M059J (cell line): Measurements from ENCODE around the gene CFAP54. TPM values are rescaled to one million over a fixed set of nuclear protein-coding genes. Genes with fewer than 3 reads are reported as not detected.
"Not testable (repeated sequence)": the region's sequence is repeated elsewhere in the genome, so short reads cannot be mapped to it uniquely, and the experiment has no call there.

Source experiments
- DNase-seq: peaks from one replicate; pipeline ENCODE4 v3.0.0-alpha.2; 2012; ENCODE audit warnings: low read depth
- total RNA-seq: library from RNA; depleted of rRNA; stranded (reverse); fragments of >200 nt; shearing (Covaris generic); gene quantifications from 2 replicates; pipeline ENCODE4 v1.2.3, GENCODE V29; 2014

The CFAP54 gene
- total RNA-seq, 1 experiment from 2014 or later = 1.8 TPM

GRCh38 chr12:96472384-96472783 is 17.0 kb upstream of the CFAP54 start:
- peak; percentile 43 for DNase-seq

DNA sequence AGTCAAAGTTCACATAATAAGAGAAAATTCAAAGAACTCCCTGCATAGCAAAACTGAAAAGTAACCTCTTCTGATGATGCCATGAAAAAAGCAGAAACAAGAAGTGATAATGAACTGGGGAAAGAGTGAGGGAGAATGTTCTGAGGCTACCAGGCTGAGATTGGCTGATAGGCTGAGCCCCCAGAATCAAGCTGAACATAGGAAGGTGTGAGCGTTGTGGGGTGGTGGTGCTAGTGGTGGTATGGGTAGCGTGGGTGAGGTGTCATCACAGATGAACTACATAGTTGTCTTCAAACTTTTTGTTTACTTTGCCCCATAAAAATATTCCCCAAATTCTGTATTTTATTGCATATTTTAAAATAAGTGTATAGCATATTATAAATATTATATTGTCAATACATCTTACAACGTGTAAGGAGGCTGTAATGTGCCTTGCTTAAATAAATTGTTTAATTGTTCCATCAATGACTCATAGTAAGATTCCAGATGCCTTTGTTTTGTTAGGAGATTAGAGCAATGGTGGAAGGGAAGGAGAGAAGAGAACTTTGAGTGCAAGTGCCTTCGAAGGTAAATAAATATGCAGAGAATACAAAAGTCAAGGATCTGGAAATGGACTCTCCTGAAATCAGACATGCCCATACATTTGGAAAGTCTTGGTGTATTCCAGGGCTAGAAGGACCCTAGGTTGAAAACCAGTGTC is 15.8 kb upstream of the CFAP54 start:
- DNase-seq = no peak

DNA sequence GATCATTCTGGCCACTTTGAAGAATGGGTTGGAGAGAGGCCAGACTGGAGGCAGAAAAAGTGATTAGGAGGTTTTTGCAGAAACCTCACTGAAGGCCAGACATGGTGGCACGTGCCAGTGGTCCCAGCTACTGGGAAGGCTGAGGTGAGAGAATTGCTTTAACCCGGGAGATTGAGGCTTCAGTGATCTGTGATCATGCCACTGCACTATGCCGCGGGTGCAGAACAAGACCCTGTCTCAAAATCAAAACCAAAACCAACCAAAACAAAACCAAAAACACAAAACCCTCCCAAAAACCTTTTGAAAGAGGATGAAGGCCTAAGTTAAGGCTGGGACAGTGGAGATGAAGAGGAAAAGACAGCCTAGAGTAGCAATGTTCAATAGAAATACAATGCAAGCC is 15.2 kb upstream of the CFAP54 start:
- no peak for DNase-seq

GRCh38 chr12:96478011-96478410 is 11.4 kb upstream of the CFAP54 start:
- DNase-seq = no peak

- DNase-seq = no peak
Observed at GRCh38 chr12:96482086-96482485, 7.3 kb upstream of the CFAP54 start.

GRCh38 chr12:96483116-96483515 is 6.3 kb upstream of the CFAP54 start:
- DNase-seq = no peak

GRCh38 chr12:96486751-96487613 is 2.4 kb upstream of the CFAP54 start:
- DNase-seq = peak; percentile 87

- DNase-seq = no peak
Observed at GRCh38 chr12:96487634-96488033, 1.7 kb upstream of the CFAP54 start.

DNA sequence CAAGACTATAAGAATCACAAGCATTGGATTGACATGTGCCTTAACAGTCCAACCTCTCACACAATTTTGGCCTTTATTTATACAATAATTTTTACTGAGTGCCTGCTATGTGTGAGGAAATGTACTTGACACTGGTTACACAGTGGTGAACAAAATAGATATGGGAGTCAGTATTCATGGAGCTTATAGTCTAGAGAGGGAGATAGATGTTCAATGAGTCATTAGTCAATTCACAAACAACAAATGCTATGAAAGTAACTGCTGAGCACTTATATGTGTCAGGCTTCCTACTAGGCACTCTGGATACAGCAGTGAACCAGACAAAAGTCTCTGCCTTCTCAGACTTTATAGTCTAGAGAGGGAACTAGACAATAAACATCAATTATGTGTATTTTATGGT is 3.7 kb downstream of the CFAP54 start:
- DNase-seq = peak; percentile 29

GRCh38 chr12:96494154-96494553 is 4.8 kb downstream of the CFAP54 start:
- not testable (repeated sequence) for DNase-seq

DNA sequence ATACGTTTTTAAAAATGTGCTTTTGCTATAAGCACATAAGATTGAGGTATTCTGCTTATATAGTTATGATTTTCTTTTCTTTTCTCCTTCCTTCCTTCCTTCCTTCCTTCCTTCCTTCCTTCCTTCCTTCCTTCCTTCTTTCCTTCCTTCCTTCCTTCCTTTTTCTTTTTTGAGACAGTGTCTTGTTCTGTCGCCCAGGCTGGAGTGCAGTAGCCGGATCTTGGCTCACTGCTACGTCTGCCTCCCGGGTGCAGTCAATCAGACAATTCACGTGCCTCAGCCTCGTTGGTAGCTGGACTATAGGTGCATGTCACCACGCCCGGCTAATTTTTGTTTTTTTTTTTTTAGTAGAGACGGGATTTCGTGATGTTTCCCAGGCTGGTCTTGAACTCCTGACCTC is 5.8 kb downstream of the CFAP54 start:
- no peak for DNase-seq

DNA sequence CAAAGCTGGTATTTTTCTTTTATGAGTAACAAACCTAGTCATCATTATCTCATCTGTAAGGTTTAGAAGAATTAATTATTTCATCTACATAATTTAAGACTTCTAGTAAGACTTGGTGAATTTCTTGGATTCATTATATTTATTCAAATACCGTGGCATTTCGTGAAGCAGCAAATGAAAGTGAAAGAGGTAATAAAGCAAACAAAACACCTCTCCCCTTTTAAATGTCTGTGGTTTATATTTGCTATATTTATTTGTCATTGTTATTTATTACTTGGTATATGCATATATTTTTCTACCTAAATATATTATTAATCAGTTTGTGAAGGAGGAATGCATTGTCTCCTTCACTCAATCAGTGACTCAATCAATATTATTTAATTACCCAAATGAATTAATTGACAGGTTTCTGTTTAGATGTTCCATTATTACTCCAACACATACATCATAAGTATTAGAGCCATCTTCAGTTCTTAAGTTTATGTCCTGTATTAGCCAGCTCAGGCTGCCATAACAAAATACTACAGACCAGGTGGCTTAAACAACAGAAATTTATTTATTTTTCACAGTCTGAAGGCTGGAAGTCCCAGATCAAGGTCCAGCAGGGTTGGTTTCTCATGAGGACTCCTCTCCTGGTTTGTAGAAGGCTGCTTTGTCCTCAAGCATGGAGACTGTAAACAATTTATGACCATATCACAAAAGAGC is 6.6 kb downstream of the CFAP54 start:
- DNase-seq = no peak

DNA sequence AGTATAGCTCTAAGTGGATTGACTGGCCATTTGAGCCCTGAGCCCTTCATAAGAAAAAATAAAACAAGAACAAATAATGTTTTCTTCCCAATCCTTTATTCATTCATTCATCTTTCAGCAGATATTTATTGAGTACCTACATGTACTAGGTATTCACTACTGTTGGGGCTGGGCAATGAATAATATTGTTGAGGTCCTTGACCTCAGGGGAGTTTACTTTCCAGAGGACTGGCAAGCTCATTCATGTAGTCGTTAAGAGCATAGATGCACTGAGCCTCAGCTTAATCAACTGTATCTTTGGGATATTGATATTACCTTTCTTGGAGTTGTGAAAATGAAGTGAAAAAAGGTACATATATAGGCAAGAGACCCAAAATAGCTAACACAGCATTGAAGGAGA is 7.6 kb downstream of the CFAP54 start:
- DNase-seq = no peak

GRCh38 chr12:96497855-96498254 is 8.5 kb downstream of the CFAP54 start:
- no peak for DNase-seq

DNA sequence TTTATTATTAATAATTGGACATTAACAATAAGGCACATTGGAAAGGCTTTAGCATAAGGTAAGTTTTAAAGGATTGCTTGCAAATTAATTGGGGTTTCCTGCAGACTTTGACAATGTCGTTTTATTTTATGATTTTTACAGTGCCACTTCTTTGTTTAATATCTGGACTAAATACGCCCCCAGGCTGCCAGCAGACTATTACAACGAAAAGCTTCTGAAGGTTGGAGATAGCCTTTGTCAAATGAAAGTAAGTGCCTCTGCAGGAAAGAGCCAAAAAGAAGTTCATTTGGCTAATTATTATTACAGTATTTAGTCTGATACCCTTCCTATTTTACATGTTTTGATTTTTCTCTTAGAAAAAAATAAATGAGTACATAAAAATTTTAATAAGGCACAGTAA is 11.3 kb downstream of the CFAP54 start:
- peak; percentile 63 for DNase-seq

GRCh38 chr12:96501133-96501761 is 11.9 kb downstream of the CFAP54 start:
- DNase-seq = peak; percentile 90

GRCh38 chr12:96501908-96502307 is 12.5 kb downstream of the CFAP54 start:
- no peak for DNase-seq

DNA sequence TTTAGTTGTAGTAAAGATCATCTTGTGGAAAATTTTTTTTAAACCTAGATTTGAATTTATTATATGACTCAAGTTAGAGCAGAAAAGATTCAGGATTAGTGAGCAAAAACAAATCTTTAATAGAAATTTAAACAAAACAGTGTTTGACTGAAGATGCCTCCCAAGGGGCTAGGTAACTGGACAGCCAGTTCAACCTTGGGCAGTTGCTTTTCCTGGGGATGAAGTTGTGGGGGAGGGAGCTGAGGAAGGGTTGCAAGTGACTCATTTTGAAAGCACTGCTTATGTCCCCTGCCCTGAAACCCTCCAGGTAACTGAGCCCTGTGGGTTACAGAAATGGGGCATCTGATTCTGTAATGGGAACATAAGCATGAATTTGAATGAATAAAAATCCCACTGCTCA is 13.1 kb downstream of the CFAP54 start:
- peak; percentile 60 for DNase-seq

- no peak for DNase-seq
Observed at GRCh38 chr12:96502949-96503532, 13.7 kb downstream of the CFAP54 start.

- DNase-seq = no peak
Observed at GRCh38 chr12:96503976-96504375, 14.6 kb downstream of the CFAP54 start.

DNA sequence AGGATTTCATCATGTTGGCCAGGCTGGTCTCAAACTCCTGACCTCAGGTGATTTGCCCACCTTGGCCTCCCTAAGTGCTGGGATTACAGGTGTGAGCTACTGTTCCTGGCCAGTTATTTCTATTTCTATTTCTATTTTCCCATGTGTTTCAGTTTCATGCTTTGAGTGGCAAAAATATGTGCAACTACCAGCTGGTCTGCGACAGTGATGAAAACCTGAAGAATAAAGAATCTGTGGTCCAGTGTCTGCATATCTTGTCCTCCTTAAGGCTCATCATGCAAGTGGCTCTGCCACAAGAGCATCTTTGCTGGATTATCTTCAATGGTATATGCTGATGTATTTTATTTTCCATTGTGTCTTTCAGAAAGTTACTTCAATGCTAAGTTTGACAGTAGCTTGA is 17.4 kb downstream of the CFAP54 start:
- no peak for DNase-seq

- DNase-seq = no peak
Observed at GRCh38 chr12:96510306-96510764, 21.0 kb downstream of the CFAP54 start.
